Retinal pigment epithelial cell (primary cell): Measurements from ENCODE around the gene CYP1A2.

Source experiments
- DNase-seq: peaks from one replicate; pipeline ENCODE4 v3.0.0-alpha.2; 2010; ENCODE audit warnings: low read depth
- H3K4me3 ChIP-seq: 2 replicates; pipeline ENCODE4 v1.5.1; 2011; ENCODE audit warnings: mild to moderate bottlenecking, low read length, control low read depth, moderate library complexity
- CTCF ChIP-seq: conservative IDR thresholded peaks from 2 replicates; pipeline ENCODE4 v1.5.1; 2011; ENCODE audit warnings: low read depth, low read length, control low read depth, inconsistent platforms

Gene CYP1A2

GRCh38 chr15:74748322-74748946 is at the start of gene CYP1A2:
Gene CYP1A2 (plus strand): TSS chr15:74748845. CDS start chr15:74749739, 894 bp downstream.
- no peak for TF ChIP-seq CTCF
- DNase-seq = no peak
- no peak within 1 kb of the TSS for H3K4me3 ChIP-seq

GRCh38 chr15:74709011-74709410 is 39.6 kb upstream of the CYP1A2 start:
- TF ChIP-seq CTCF = no peak
- DNase-seq = no peak
- no peak overlapping the region for H3K4me3 ChIP-seq

- H3K4me3 ChIP-seq = no peak overlapping the region
- no peak for TF ChIP-seq CTCF
- DNase-seq = no peak
Observed at GRCh38 chr15:74709892-74710291, 38.8 kb upstream of the CYP1A2 start.

- H3K4me3 ChIP-seq = no peak overlapping the region
- no peak for DNase-seq
- TF ChIP-seq CTCF = no peak
Observed at GRCh38 chr15:74710319-74711094, 38.1 kb upstream of the CYP1A2 start.

- H3K4me3 ChIP-seq = no peak overlapping the region
- no peak for TF ChIP-seq CTCF
- no peak for DNase-seq
Observed at GRCh38 chr15:74712311-74712710, 36.3 kb upstream of the CYP1A2 start.

- no peak for TF ChIP-seq CTCF
- no peak overlapping the region for H3K4me3 ChIP-seq
- DNase-seq = no peak
Observed at GRCh38 chr15:74716651-74717050, 32.0 kb upstream of the CYP1A2 start.

- DNase-seq = no peak
- no peak overlapping the region for H3K4me3 ChIP-seq
- no peak for TF ChIP-seq CTCF
Observed at GRCh38 chr15:74722591-74722990, 26.1 kb upstream of the CYP1A2 start.
